ENCODE data around the gene EMILIN3.
"Not testable (repeated sequence)": the region's sequence is repeated elsewhere in the genome, so short reads cannot be mapped to it uniquely, and the experiment has no call there.

EMILIN3 gene

GRCh38 chr20:41316602-41317545, 49.7 kb downstream of the EMILIN3 start:
- DNase-seq = peak; percentile 53 to 64 (median 56)

- no peak for DNase-seq
These were observed 50.6 kb downstream of the EMILIN3 start for GRCh38 chr20:41316051-41316450.

DNA sequence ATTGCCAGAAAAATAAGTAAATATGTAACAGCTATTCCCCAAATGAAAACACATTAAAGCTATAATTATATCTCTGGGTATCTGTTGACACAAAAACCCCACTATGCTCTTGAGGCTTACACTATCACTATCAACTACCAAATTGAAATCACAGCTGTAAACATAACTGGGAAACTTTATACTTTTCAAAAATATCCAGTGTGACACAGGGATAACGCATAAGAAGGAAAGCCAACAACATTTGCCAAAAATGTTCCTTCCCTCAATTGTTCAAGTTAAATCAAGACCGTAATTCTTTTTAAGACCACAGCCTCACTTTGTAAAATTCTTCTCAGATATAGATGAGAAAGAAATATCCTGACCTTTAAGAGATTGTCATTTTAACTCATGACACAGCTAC, 52.2 kb downstream of the EMILIN3 start:
- DNase-seq = no peak

DNA sequence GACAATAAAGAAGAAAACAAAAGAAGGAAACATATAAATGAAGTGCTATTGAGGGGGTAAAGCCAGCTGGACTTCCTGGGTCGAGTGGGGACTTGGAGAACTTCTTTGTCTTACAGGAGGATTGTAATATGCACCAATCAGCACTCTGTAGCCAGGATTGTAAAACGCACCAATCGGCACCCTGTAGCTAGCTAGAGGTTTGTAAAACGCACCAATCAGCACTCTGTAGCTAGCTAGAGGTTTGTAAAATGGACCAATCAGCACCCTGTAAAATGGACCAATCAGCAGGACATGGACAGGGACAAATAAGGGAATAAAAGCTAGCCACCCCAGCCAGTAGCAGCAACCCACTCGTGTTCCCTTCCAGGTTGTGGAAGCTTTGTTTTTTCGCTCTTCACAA, 54.6 kb downstream of the EMILIN3 start:
- DNase-seq = not testable (repeated sequence)

Data from activated CD4-positive, CD25-positive, alpha-beta regulatory T cell (primary cell).